Endothelial cell (in vitro differentiated cells): ENCODE results near the gene NAA10. TPM values are rescaled to one million over a fixed set of nuclear protein-coding genes. Genes with fewer than 3 reads are reported as not detected.
A peak's percentile ranks its signal among the peaks of the same experiment; 100 is the strongest.

Experiments
- DNase-seq: peaks from one replicate; pipeline ENCODE4 v3.0.0; 2021; ENCODE audit warnings: low spot score
- H3K27ac Mint-ChIP-seq: one replicate; pipeline ENCODE4 v1.8.0; 2021; ENCODE audit warnings: mixed read lengths, inconsistent platforms; ENCODE audit not compliant: unreplicated experiment
- H3K27me3 Mint-ChIP-seq: one replicate; pipeline ENCODE4 v1.8.0; 2021; ENCODE audit warnings: mild to moderate bottlenecking, moderate library complexity, mixed read lengths, inconsistent platforms; ENCODE audit not compliant: unreplicated experiment
- H3K36me3 Mint-ChIP-seq: one replicate; pipeline ENCODE4 v1.8.0; 2021; ENCODE audit warnings: mild to moderate bottlenecking, low read depth, mixed read lengths, inconsistent platforms; ENCODE audit not compliant: unreplicated experiment
- H3K4me1 Mint-ChIP-seq: one replicate; pipeline ENCODE4 v1.8.0; 2021; ENCODE audit warnings: mild to moderate bottlenecking, mixed read lengths, inconsistent platforms; ENCODE audit not compliant: unreplicated experiment
- H3K4me3 Mint-ChIP-seq: one replicate; pipeline ENCODE4 v1.8.0; 2021; ENCODE audit warnings: mild to moderate bottlenecking, mixed read lengths, inconsistent platforms; ENCODE audit not compliant: unreplicated experiment
- H3K9me3 Mint-ChIP-seq: one replicate; pipeline ENCODE4 v1.8.0; 2021; ENCODE audit warnings: mixed read lengths, inconsistent platforms; ENCODE audit not compliant: unreplicated experiment
- CTCF ChIP-seq: fragments of 200-600 bp; sonication (generic); IDR thresholded peaks from one replicate; pipeline ENCODE4 v1.5.0; 2021; ENCODE audit warnings: antibody characterized with exemption; ENCODE audit not compliant: unreplicated experiment
- total RNA-seq: library from RNA; stranded (reverse); fragmentation: NEBNext Ultra II Directional; extraction: Animal tissue kit (Norgen Biotek cat#: 25700); gene quantifications from one replicate; pipeline ENCODE4 v1.2.1, GENCODE V29; 2021; ENCODE audit not compliant: unreplicated experiment

Gene NAA10
- total RNA-seq, 1 donor from 2014 or later: 85.5 TPM

- Mint-ChIP-seq H3K27ac (peak overlapping the region; percentile 78), H3K9me3 (no peaks in the 10 kb centered on the region), H3K27me3 (peaks cover 12% of the 10 kb centered on the region), H3K4me3 (peak overlapping the region; percentile 83), H3K4me1 (peaks cover 14% of the 10 kb centered on the region), H3K36me3 (peaks cover 3% of the 10 kb centered on the region)
- no peak for TF ChIP-seq CTCF
- no peak for DNase-seq
Observed at GRCh38 chrX:153966841-153967535, 32.2 kb upstream of the NAA10 start.

DNA sequence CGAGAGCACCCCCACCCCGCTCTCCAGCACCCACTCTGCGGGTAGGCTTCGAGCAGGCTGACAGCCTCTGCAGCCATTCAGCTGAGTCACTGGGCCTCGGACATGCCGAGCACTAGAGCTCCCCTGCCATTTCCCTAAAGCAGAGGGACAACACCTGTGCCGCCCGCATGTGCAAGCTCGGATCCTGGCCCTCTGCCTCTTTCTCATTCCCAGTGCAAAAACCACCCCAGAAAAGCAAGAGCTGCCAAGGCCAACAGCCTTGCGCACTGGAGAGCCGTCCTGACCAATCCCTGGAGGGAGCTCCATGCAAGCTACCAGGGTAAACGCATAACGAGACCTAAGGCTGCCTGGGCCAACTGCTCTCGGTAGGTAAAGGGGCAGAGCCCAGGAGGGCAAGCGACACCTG lies 31.4 kb upstream of the NAA10 start:
- DNase-seq: no peak
- Mint-ChIP-seq H3K27ac (no peak overlapping the region), H3K36me3 (peaks cover 3% of the 10 kb centered on the region), H3K4me3 (no peak overlapping the region), H3K27me3 (peaks cover 9% of the 10 kb centered on the region), H3K9me3 (no peaks in the 10 kb centered on the region), H3K4me1 (peaks cover 14% of the 10 kb centered on the region)
- TF ChIP-seq CTCF: no peak

- no peak overlapping the region for H3K27ac Mint-ChIP-seq
- no peak for DNase-seq
- peaks cover 9% of the 10 kb centered on the region for H3K27me3 Mint-ChIP-seq
- peaks cover 7% of the 10 kb centered on the region for H3K36me3 Mint-ChIP-seq
- peaks cover 14% of the 10 kb centered on the region for H3K4me1 Mint-ChIP-seq
- no peaks in the 10 kb centered on the region for H3K9me3 Mint-ChIP-seq
- no peak for TF ChIP-seq CTCF
- H3K4me3 Mint-ChIP-seq: no peak overlapping the region
Observed at GRCh38 chrX:153965406-153965805, 30.6 kb upstream of the NAA10 start.

DNA sequence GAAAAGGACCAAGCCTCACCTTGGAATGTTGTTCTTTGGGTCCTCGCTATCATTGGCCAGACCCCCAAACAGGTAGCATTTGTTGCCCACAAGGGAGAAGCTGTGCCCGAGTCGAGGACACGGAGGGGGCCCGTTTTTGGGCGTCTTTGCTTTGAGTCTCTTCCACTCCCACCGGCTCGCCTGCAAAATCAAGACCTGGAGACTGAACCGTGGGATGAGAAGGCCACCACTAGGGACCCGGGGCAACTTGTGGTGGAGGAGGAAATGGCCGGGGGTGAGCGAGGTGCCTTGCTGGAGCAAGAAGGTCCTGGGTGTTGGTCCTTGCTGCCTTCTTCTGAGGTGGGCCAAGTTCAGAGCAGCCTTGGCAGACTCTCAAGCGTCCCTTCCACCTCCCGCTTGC lies 29.3 kb upstream of the NAA10 start:
- Mint-ChIP-seq H3K27me3 (peaks cover 6% of the 10 kb centered on the region), H3K4me1 (peaks cover 14% of the 10 kb centered on the region), H3K27ac (no peak overlapping the region), H3K36me3 (peaks cover 7% of the 10 kb centered on the region), H3K4me3 (no peak overlapping the region), H3K9me3 (no peaks in the 10 kb centered on the region)
- no peak for DNase-seq
- TF ChIP-seq CTCF: no peak

GRCh38 chrX:153963546-153963945 lies 28.7 kb upstream of the NAA10 start:
- no peaks in the 10 kb centered on the region for H3K9me3 Mint-ChIP-seq
- DNase-seq: no peak

More at GRCh38 chrX:153963546-153963945, 28.7 kb upstream of the NAA10 start:
- H3K27me3 Mint-ChIP-seq: peaks cover 6% of the 10 kb centered on the region
- H3K36me3 Mint-ChIP-seq: peaks cover 7% of the 10 kb centered on the region
- no peak overlapping the region for H3K27ac Mint-ChIP-seq
- H3K4me1 Mint-ChIP-seq: peaks cover 14% of the 10 kb centered on the region
- H3K4me3 Mint-ChIP-seq: no peak overlapping the region
- TF ChIP-seq CTCF: no peak
